MCF 10A (cell line): ENCODE results near the gene CDC25A. TPM values are rescaled to one million over a fixed set of nuclear protein-coding genes. Genes with fewer than 3 reads are reported as not detected.
A peak's percentile ranks its signal among the peaks of the same experiment; 100 is the strongest.

Experiments
- BruUV-seq: library from RNA; stranded (reverse); fragments of 400-500 nt; replicated peaks from 2 replicates; lab custom pipeline; 2021; lab: Mats Ljungman, UMichigan
- CTCF ChIA-PET: fragments of 300-600 bp; sonication (Branson Sonifier 250); formaldehyde crosslinking; extraction: SDS; loops from one replicate; lab custom pipeline; 2021; ENCODE audit warnings: antibody characterized with exemption, inconsistent platforms; lab: Yijun Ruan, JAX
- POLR2A ChIA-PET: fragments of 300-600, 350-650 bp; sonication (Branson Sonifier 250); formaldehyde crosslinking; extraction: SDS; loops from one replicate; lab custom pipeline; 2020; ENCODE audit warnings: antibody characterized with exemption, inconsistent platforms; lab: Yijun Ruan, JAX
- DNase-seq: peaks from one replicate; pipeline ENCODE4 v3.0.0-alpha.2; 2018; ENCODE audit not compliant: unreplicated experiment
- H3K27ac Mint-ChIP-seq: one replicate; pipeline ENCODE4 v1.8.0; 2022; ENCODE audit warnings: mild to moderate bottlenecking, low read depth, mixed read lengths; ENCODE audit not compliant: unreplicated experiment
- H3K27me3 Mint-ChIP-seq: one replicate; pipeline ENCODE4 v1.8.0; 2022; ENCODE audit warnings: mixed read lengths; ENCODE audit not compliant: insufficient read depth, unreplicated experiment
- H3K36me3 Mint-ChIP-seq: one replicate; pipeline ENCODE4 v1.8.0; 2022; ENCODE audit warnings: mild to moderate bottlenecking, moderate library complexity, mixed read lengths; ENCODE audit not compliant: insufficient read depth, unreplicated experiment
- H3K4me1 Mint-ChIP-seq: one replicate; pipeline ENCODE4 v1.8.0; 2022; ENCODE audit warnings: mixed read lengths; ENCODE audit not compliant: insufficient read depth, unreplicated experiment
- H3K4me3 Mint-ChIP-seq: one replicate; pipeline ENCODE4 v1.8.0; 2022; ENCODE audit warnings: mild to moderate bottlenecking, moderate library complexity, mixed read lengths; ENCODE audit not compliant: unreplicated experiment
- H3K9me3 Mint-ChIP-seq: one replicate; pipeline ENCODE4 v1.8.0; 2022; ENCODE audit warnings: mixed read lengths; ENCODE audit not compliant: unreplicated experiment
- intact Hi-C: fragments of 100-400 bp; cut with micrococcal nuclease; formaldehyde crosslinking; loops from 2 replicates; pipeline ENCODE4 v1.14.1; 2022
- total RNA-seq: library from RNA; stranded (reverse); gene quantifications from 2 replicates; pipeline ENCODE4 v1.2.3, GENCODE V29; 2022
- TF ChIP-seq, protein P1 (sequence below): fragments of 200-600 bp; IDR thresholded peaks from one replicate; pipeline ENCODE4 v1.8.0; 2022; ENCODE audit warnings: antibody characterized with exemption, mild to moderate bottlenecking; ENCODE audit not compliant: unreplicated experiment

Gene CDC25A
- total RNA-seq, 1 experiment from 2014 or later, result 8.6 TPM

DNA sequence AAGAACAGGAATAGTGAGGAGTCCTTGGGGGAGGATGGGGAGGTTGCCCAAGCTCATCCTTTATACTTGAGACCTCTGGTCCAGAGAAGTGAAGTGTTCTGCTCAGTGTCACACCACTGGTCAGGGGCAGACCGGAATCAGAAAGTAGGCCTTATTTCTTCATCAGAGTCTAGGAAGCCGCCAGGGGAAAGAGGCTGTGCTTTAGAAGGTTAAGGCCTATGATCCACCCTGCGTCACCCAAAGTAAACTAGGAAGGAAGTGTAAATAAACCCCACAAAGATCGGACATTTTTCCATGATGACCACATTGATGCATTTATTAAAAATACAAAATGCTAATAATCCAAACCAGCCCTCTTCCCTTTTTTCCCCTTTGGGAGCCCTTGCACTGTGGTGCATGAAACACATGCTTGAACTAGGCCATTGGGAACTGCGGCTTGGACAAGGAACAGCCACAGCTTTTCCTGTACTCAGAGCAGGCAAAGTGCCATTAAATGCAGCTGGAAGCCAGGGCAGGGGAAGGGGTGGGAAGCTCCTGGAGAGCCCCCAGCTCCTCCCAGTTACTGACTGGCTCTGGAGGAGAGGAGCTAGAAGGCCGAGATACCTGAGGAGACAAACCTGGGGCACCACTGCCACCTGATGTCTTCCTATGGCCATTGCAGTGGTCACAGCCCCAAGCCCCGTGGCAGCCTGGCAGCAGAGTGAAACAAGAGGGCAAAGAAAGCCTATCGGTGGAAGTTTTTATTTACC, 37.0 kb downstream of the CDC25A start:
- no peaks in the 10 kb centered on the region for H3K9me3 Mint-ChIP-seq
- no peaks in the 10 kb centered on the region for H3K36me3 Mint-ChIP-seq
- H3K4me3 Mint-ChIP-seq, result no peak overlapping the region
- DNase-seq, result peak; percentile 88
- no TSS peak for BruUV-seq
- POLR2A ChIA-PET, result interaction anchor here (0.5 to 2.0 kb wide), 11 partner anchors 9 to 405 kb away, joined by 3 to 22 read pairs (median 3); partner anchors contain the start of gene PFKFB4
- no peak overlapping the region for H3K27ac Mint-ChIP-seq
- intact Hi-C loops, result loop anchor here (1.0 to 5.0 kb wide), 4 partner anchors 64 to 314 kb away; no protein-coding TSS in a partner anchor
- CTCF ChIA-PET, result interaction anchor here (0.5 to 3.6 kb wide), 45 partner anchors 10 to 628 kb away, joined by 3 to 31 read pairs (median 3); no protein-coding TSS in a partner anchor
- TF ChIP-seq, protein P1, sequence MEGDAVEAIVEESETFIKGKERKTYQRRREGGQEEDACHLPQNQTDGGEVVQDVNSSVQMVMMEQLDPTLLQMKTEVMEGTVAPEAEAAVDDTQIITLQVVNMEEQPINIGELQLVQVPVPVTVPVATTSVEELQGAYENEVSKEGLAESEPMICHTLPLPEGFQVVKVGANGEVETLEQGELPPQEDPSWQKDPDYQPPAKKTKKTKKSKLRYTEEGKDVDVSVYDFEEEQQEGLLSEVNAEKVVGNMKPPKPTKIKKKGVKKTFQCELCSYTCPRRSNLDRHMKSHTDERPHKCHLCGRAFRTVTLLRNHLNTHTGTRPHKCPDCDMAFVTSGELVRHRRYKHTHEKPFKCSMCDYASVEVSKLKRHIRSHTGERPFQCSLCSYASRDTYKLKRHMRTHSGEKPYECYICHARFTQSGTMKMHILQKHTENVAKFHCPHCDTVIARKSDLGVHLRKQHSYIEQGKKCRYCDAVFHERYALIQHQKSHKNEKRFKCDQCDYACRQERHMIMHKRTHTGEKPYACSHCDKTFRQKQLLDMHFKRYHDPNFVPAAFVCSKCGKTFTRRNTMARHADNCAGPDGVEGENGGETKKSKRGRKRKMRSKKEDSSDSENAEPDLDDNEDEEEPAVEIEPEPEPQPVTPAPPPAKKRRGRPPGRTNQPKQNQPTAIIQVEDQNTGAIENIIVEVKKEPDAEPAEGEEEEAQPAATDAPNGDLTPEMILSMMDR, result peak; percentile 92
- peaks cover 23% of the 10 kb centered on the region for H3K4me1 Mint-ChIP-seq
- H3K27me3 Mint-ChIP-seq, result no peaks in the 10 kb centered on the region

DNA sequence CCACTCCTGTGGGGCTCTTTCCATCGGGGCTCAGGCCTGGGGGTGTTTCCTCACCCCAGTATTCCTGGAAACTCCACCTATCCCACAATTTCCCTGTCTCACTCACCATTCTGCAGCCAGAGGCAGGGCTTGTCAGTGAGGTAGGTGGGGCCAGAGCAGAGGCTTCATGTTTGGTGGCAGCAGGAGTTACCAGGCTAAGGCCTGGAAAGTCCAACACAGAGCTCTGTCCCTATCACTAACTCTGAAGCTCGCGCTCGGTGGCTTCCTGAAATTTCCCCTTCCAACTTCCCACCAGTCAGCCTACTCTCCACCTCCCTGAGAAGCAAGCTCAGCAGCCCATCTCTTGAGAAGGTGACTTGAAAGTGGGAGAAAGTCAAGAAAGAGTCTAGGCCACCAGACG, 44.2 kb downstream of the CDC25A start:
- Mint-ChIP-seq H3K9me3 (no peaks in the 10 kb centered on the region), H3K27me3 (no peaks in the 10 kb centered on the region), H3K36me3 (no peaks in the 10 kb centered on the region), H3K4me1 (peaks cover 15% of the 10 kb centered on the region), H3K4me3 (no peak overlapping the region), H3K27ac (no peak overlapping the region)
- no peak for DNase-seq
- no TSS peak for BruUV-seq
- intact Hi-C loops, result no loop called here
- TF ChIP-seq, protein P1, result no peak
- ChIA-PET POLR2A (interaction anchor here (0.6 to 2.2 kb wide), 2 partner anchors 56 to 57 kb away, joined by 4 to 41 read pairs; no protein-coding TSS in a partner anchor), CTCF (interaction anchor here (0.6 to 0.7 kb wide), 2 partner anchors 364 to 739 kb away, joined by 3 read pairs; no protein-coding TSS in a partner anchor)

DNA sequence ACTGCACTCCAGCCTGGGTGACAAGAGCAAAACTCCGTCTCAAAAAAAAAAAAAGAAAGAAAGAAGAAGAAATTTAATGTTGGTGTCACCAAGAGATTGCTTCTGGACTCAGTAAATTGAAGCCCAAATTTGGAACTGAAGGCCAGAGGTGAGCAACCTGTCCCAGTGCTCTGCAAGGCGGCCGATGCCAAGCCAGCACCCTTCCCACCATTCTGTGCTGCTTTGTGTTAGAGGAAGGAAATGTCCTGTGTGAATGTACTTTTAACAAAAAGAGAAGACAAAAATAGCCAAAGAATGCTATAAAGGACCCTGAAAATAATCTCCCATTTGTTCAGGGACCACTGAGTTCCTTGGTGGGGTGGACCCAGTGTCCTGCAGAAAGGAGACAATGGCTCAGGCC, 44.6 kb downstream of the CDC25A start:
- no peak overlapping the region for H3K4me3 Mint-ChIP-seq
- ChIA-PET POLR2A (interaction anchor here (2.2 kb wide), 1 partner anchor 55 kb away, joined by 41 read pairs; no protein-coding TSS in a partner anchor), CTCF (interaction anchor here (0.7 kb wide), 1 partner anchor 739 kb away, joined by 3 read pairs; no protein-coding TSS in a partner anchor)

More for the DNA sequence above, 44.6 kb downstream of the CDC25A start:
- no peak for DNase-seq
- TF ChIP-seq, protein P1, result no peak
- BruUV-seq, result no TSS peak
- H3K27me3 Mint-ChIP-seq, result no peaks in the 10 kb centered on the region
- no peaks in the 10 kb centered on the region for H3K36me3 Mint-ChIP-seq
- intact Hi-C loops, result no loop called here
- H3K4me1 Mint-ChIP-seq, result peaks cover 15% of the 10 kb centered on the region
- no peaks in the 10 kb centered on the region for H3K9me3 Mint-ChIP-seq
- no peak overlapping the region for H3K27ac Mint-ChIP-seq
